Fibroblast of lung (primary cell): ENCODE results near the gene RCAN3. TPM values are rescaled to one million over a fixed set of nuclear protein-coding genes. Genes with fewer than 3 reads are reported as not detected.
A peak's percentile ranks its signal among the peaks of the same experiment; 100 is the strongest.

Source experiments
- DNase-seq, 2 donors: peaks; one replicate each; pipeline versions ENCODE4 v3.0.0 to v3.0.0-alpha.2; 2010; ENCODE audit warnings: low read depth in 2 of 2
- H2AFZ ChIP-seq: 2 replicates; pipeline ENCODE4 v1.5.1; 2012; ENCODE audit warnings: low read length, control low read depth, inconsistent platforms
- H3K27ac ChIP-seq: 2 replicates; pipeline ENCODE4 v1.5.1; 2011; ENCODE audit warnings: low read length, control low read depth; ENCODE audit not compliant: insufficient read depth
- H3K27me3 ChIP-seq: 2 replicates; pipeline ENCODE4 v1.5.1; 2011; ENCODE audit warnings: mild to moderate bottlenecking, low read length; ENCODE audit not compliant: control insufficient read depth, insufficient read depth
- H3K36me3 ChIP-seq: 2 replicates; pipeline ENCODE4 v1.5.1; 2011; ENCODE audit warnings: low read length; ENCODE audit not compliant: control insufficient read depth, insufficient read depth
- H3K4me1 ChIP-seq: 2 replicates; pipeline ENCODE4 v1.5.1; 2011; ENCODE audit warnings: low read length; ENCODE audit not compliant: control insufficient read depth, insufficient read depth; ENCODE audit errors: extremely low read depth
- H3K4me2 ChIP-seq: 2 replicates; pipeline ENCODE4 v1.5.1; 2011; ENCODE audit warnings: low read length, control low read depth; ENCODE audit not compliant: insufficient read depth; ENCODE audit errors: extremely low read depth
- H3K4me3 ChIP-seq, 4 experiments: fragments of 200-600 bp in 1 of 4; sonication (generic) in 1 of 4; replicated peaks in 1 of 4; 2 replicates each; pipeline ENCODE4 v1.5.1; 2011 to 2016; ENCODE audit warnings: low read length in 4 of 4, low read depth in 3 of 4, mild to moderate bottlenecking in 3 of 4, control low read depth in 2 of 4, inconsistent platforms in 1 of 4, mixed read lengths in 1 of 4; ENCODE audit not compliant: insufficient read depth in 1 of 4; ENCODE audit errors: control extremely low read depth in 1 of 4
- H3K79me2 ChIP-seq: 2 replicates; pipeline ENCODE4 v1.5.1; 2012; ENCODE audit warnings: mild to moderate bottlenecking, low read length, inconsistent platforms; ENCODE audit not compliant: control insufficient read depth, insufficient read depth
- H3K9ac ChIP-seq: 2 replicates; pipeline ENCODE4 v1.5.1; 2011; ENCODE audit warnings: mild to moderate bottlenecking, low read length, control low read depth; ENCODE audit not compliant: insufficient read depth
- H3K9me3 ChIP-seq: 2 replicates; pipeline ENCODE4 v1.5.1; 2012; ENCODE audit warnings: low read depth, low read length; ENCODE audit not compliant: control insufficient read depth, insufficient read depth
- H4K20me1 ChIP-seq: 2 replicates; pipeline ENCODE4 v1.5.1; 2011; ENCODE audit warnings: low read length; ENCODE audit not compliant: control insufficient read depth, insufficient read depth; ENCODE audit errors: extremely low read depth
- EZH2 ChIP-seq: IDR thresholded peaks from 2 replicates; pipeline ENCODE4 v1.5.1; 2012; ENCODE audit warnings: low read length, control low read depth, mild to moderate bottlenecking; ENCODE audit errors: missing control alignments
- polyA plus RNA-seq, 2 donors: library from polyadenylated mRNA; depleted of rRNA in 1 of 2; stranded (reverse) in 1 of 2; unstranded in 1 of 2; fragments of >200 nt; gene quantifications; 2 replicates each; pipeline ENCODE4 v1.2.1, GENCODE V29; 2011 to 2012; ENCODE audit warnings: missing spikeins in 1 of 2
- total RNA-seq: library from RNA; depleted of rRNA; stranded (reverse); fragments of >200 nt; gene quantifications from 2 replicates; pipeline ENCODE4 v1.2.1, GENCODE V29; 2014
- TF ChIP-seq, protein P1 (sequence below), 2 donors: IDR thresholded peaks in 1 of 2; conservative IDR thresholded peaks in 1 of 2; 1 replicate in 1 of 2; 2 replicates in 1 of 2; pipeline ENCODE4 v1.5.1; 2011 to 2012; ENCODE audit warnings: low read length in 2 of 2, control low read depth in 1 of 2, inconsistent platforms in 1 of 2, low read depth in 1 of 2, mild to moderate bottlenecking in 1 of 2

Gene RCAN3
- total and polyA plus RNA-seq, 2 donors (not counting 1 experiment from before 2014, with no cell fraction given): 5.0 to 17.3 TPM

DNA sequence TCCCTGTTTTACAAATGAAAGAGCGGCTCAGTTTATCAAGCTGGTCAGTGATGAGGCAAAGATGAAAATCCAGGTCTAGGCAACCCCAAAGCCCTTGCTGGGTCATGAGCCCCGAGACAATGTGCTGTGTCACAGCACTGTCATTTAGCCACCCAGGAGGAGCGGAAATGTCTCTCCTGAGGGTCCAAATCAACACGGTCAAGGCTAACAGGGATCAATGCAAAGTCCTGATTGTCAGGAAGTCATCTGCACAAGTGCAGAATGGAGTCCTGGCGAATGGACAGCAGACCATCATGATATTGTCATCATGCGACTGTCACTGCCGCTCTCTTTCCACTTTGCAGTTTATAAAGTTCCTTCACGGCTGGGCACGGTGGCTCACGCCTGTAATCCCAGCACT lies 83.5 kb downstream of the RCAN3 start:
- Histone ChIP-seq H3K9ac (no peak overlapping the region), H4K20me1 (no peaks in the 10 kb centered on the region), H3K9me3 (no peaks in the 10 kb centered on the region), H3K36me3 (no peaks in the 10 kb centered on the region), H3K4me2 (no peak overlapping the region), H2AFZ (no peak overlapping the region), H3K4me3 (no peak overlapping the region), H3K27me3 (peaks cover 11% of the 10 kb centered on the region), H3K79me2 (no peaks in the 10 kb centered on the region), H3K27ac (no peak overlapping the region), H3K4me1 (no peaks in the 10 kb centered on the region)
- no peak for TF ChIP-seq EZH2
- TF ChIP-seq, protein P1, sequence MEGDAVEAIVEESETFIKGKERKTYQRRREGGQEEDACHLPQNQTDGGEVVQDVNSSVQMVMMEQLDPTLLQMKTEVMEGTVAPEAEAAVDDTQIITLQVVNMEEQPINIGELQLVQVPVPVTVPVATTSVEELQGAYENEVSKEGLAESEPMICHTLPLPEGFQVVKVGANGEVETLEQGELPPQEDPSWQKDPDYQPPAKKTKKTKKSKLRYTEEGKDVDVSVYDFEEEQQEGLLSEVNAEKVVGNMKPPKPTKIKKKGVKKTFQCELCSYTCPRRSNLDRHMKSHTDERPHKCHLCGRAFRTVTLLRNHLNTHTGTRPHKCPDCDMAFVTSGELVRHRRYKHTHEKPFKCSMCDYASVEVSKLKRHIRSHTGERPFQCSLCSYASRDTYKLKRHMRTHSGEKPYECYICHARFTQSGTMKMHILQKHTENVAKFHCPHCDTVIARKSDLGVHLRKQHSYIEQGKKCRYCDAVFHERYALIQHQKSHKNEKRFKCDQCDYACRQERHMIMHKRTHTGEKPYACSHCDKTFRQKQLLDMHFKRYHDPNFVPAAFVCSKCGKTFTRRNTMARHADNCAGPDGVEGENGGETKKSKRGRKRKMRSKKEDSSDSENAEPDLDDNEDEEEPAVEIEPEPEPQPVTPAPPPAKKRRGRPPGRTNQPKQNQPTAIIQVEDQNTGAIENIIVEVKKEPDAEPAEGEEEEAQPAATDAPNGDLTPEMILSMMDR (conservative IDR thresholded peaks at IDR 0.05 in 1 of 2, IDR thresholded peaks at IDR 0.05 in 1 of 2; ENCODE audit: low read depth in 1 of 2, low read length in 2 of 2): no peak
- no peak for DNase-seq

DNA sequence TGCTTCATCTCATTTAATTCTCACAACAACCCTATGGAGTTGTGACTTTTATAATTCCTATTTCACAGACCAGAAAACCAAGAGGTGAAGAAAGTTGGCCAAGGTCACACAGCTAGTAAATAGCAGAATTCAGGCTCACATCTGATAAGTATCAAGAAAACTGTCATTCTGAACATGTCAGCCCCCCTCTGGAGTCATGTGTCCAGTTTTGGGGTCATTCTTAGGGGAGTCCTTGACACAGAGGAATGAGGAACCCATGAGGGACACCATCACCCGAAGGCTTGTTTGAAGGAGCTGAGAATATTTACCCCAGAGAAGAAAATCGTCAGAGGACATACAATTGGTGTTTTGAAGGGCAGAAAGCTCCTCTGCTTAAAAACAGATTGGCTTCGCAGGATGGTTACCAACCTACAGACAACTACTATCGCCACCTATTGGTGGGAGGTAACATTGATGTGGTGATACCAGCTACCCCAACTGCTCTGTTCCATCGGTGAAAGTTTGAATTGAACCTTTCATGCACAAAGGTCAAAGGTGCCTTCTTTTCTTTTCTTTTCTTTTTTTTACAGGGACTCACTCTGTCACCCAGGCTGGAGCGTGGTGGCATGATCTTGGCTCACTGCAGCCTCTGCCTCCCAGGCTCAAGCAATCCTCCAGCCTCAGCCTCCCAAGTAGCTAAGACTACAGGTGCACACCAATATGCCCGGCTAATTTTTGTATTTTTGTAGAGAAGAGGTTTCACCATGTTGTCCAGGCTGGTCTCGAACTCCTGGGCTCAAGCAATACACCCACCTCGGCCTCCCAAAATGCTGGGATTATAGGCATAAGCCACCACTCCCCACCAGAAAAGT lies 84.6 kb downstream of the RCAN3 start:
- peak; percentile 43 to 69 for DNase-seq
- no peaks in the 10 kb centered on the region for H3K4me1 ChIP-seq
- no peak overlapping the region for H3K4me2 ChIP-seq
- no peaks in the 10 kb centered on the region for H3K9me3 ChIP-seq
- H3K27me3 ChIP-seq: peaks cover 11% of the 10 kb centered on the region
- H3K36me3 ChIP-seq: no peaks in the 10 kb centered on the region
- H3K9ac ChIP-seq: no peak overlapping the region
- no peak overlapping the region for H3K4me3 ChIP-seq
- H3K79me2 ChIP-seq: no peaks in the 10 kb centered on the region
- TF ChIP-seq, protein P1 (conservative IDR thresholded peaks at IDR 0.05 in 1 of 2, IDR thresholded peaks at IDR 0.05 in 1 of 2; ENCODE audit: low read depth in 1 of 2, low read length in 2 of 2): peak; percentile 65 to 83
- no peak for TF ChIP-seq EZH2
- H2AFZ ChIP-seq: no peak overlapping the region
- H4K20me1 ChIP-seq: no peaks in the 10 kb centered on the region
- H3K27ac ChIP-seq: no peak overlapping the region

DNA sequence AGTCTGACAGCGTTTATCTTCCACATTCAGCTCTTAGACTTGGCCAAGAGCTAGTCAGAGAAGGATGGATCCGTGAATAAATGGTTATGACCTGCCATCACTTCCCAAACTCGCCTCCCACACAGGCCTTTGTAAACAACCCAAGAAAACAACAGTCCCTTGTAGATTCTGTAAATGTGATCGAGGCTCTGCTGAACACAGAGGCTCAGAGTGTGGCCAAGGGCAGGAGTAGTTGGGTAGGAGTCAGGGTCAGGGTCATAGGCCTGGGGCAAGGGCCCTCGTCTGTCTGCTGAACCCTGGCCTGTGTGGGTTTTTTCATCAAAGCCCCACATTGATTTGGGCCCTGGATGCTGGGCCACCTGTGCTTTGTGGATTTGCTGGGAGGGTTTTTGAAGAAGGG lies 85.9 kb downstream of the RCAN3 start:
- no peak for DNase-seq
- H2AFZ ChIP-seq: no peak overlapping the region
- H3K4me3 ChIP-seq: no peak overlapping the region
- no peak overlapping the region for H3K4me2 ChIP-seq
- H4K20me1 ChIP-seq: no peaks in the 10 kb centered on the region
- TF ChIP-seq, protein P1 (conservative IDR thresholded peaks at IDR 0.05 in 1 of 2, IDR thresholded peaks at IDR 0.05 in 1 of 2; ENCODE audit: low read depth in 1 of 2, low read length in 2 of 2): no peak
- TF ChIP-seq EZH2: no peak
- H3K36me3 ChIP-seq: no peaks in the 10 kb centered on the region
- no peak overlapping the region for H3K9ac ChIP-seq
- H3K27me3 ChIP-seq: peaks cover 11% of the 10 kb centered on the region
- H3K4me1 ChIP-seq: no peaks in the 10 kb centered on the region
- no peaks in the 10 kb centered on the region for H3K79me2 ChIP-seq
- H3K27ac ChIP-seq: no peak overlapping the region
- H3K9me3 ChIP-seq: no peaks in the 10 kb centered on the region
